Amniotic epithelial cell (primary cell): Measurements from ENCODE around the gene SKAP2.

Source experiments
- DNase-seq: peaks from one replicate; pipeline ENCODE4 v3.0.0-alpha.2; 2010; ENCODE audit warnings: low read depth

Gene SKAP2

GRCh38 chr7:26864309-26865093 is at the start of gene SKAP2:
Gene SKAP2, minus strand, starts transcription at chr7:26864590. Its CDS starts 161 bp downstream, at chr7:26864429.
- peak; percentile 96 for DNase-seq

GRCh38 chr7:26912933-26913536 is 48.6 kb upstream of the SKAP2 start:
- peak; percentile 22 for DNase-seq

- peak; percentile 10 for DNase-seq
Measured at GRCh38 chr7:26912338-26912737, 47.9 kb upstream of the SKAP2 start.

- DNase-seq: peak; percentile 67
Measured at GRCh38 chr7:26910221-26910620, 45.8 kb upstream of the SKAP2 start.

GRCh38 chr7:26900251-26900650 is 35.9 kb upstream of the SKAP2 start:
- no peak for DNase-seq

- no peak for DNase-seq
Measured at GRCh38 chr7:26899519-26899918, 35.1 kb upstream of the SKAP2 start.

GRCh38 chr7:26898891-26899290 is 34.5 kb upstream of the SKAP2 start:
- DNase-seq: peak; percentile 13

- no peak for DNase-seq
Measured at GRCh38 chr7:26897928-26898327, 33.5 kb upstream of the SKAP2 start.

GRCh38 chr7:26891400-26892350 is 27.3 kb upstream of the SKAP2 start:
- DNase-seq: peak; percentile 20

- no peak for DNase-seq
Measured at GRCh38 chr7:26880852-26881251, 16.5 kb upstream of the SKAP2 start.

- DNase-seq: no peak
Measured at GRCh38 chr7:26879671-26880070, 15.3 kb upstream of the SKAP2 start.

GRCh38 chr7:26868841-26869495 is 4.6 kb upstream of the SKAP2 start:
- no peak for DNase-seq

GRCh38 chr7:26865094-26865388 is 651 bp upstream of the SKAP2 start:
- no peak for DNase-seq

GRCh38 chr7:26863518-26864308 is 677 bp downstream of the SKAP2 start:
- DNase-seq: peak; percentile 44

GRCh38 chr7:26862834-26863233 is 1.6 kb downstream of the SKAP2 start:
- DNase-seq: no peak

- no peak for DNase-seq
Measured at GRCh38 chr7:26861050-26861449, 3.3 kb downstream of the SKAP2 start.

GRCh38 chr7:26860361-26860760 is 4.0 kb downstream of the SKAP2 start:
- DNase-seq: no peak

- DNase-seq: no peak
Measured at GRCh38 chr7:26859720-26860119, 4.7 kb downstream of the SKAP2 start.

- DNase-seq: no peak
Measured at GRCh38 chr7:26858735-26859134, 5.7 kb downstream of the SKAP2 start.

- DNase-seq: no peak
Measured at GRCh38 chr7:26858241-26858715, 6.1 kb downstream of the SKAP2 start.
